CMK (cell line): ENCODE data around the gene FKBP8.

Experiments
- DNase-seq: peaks from one replicate; pipeline ENCODE4 v3.0.0-alpha.2; 2010; ENCODE audit warnings: low read depth

The FKBP8 gene

GRCh38 chr19:18483119-18483890 lies 60.1 kb downstream of the FKBP8 start:
- no peak for DNase-seq
